GM20000 (cell line): Measurements from ENCODE around the gene NKAIN2.

ENCODE experiments used
- DNase-seq: peaks from one replicate; pipeline ENCODE4 v3.0.0; 2012; ENCODE audit warnings: low spot score
- TF ChIP-seq, protein P1 (sequence below): IDR thresholded peaks from 2 replicates; pipeline ENCODE4 v1.5.1; 2012; ENCODE audit warnings: mild to moderate bottlenecking, control low read depth; ENCODE audit errors: extremely low read depth, missing control alignments

NKAIN2 gene

DNA sequence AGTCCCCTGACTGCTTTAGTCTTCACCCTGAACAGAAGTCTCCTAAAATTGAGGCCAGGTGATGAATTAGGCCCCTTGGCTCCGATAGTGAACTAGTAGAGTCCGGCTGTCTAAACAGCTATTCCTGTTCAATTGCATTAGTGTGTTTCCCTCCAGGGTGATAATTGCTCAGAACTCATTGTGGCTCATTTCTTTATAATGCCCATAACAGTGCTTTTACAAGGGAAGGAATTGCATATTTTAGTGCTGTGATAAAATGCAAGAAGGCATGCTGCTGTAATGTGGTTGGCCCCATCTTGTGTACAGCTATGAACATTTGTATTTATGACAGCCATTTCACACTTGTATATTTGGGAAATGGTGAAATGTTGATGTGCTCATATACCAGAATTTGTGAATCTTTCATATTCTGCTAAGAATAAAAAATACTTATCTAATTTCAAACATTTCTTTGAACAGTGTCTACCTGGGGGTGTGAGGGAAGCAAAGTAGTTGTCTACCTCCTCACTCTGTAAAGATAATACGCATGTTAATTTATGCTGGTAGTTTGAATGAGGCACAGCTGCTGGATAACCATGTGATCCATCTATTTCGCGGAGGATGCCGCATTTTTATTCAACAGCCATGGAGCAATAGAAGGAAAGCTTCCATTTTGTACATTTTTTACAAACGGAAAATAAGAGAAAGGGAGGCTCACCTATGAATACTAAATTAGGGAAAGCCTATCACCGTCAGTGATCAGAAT is 451.4 kb downstream of the NKAIN2 start:
- TF ChIP-seq, protein P1, sequence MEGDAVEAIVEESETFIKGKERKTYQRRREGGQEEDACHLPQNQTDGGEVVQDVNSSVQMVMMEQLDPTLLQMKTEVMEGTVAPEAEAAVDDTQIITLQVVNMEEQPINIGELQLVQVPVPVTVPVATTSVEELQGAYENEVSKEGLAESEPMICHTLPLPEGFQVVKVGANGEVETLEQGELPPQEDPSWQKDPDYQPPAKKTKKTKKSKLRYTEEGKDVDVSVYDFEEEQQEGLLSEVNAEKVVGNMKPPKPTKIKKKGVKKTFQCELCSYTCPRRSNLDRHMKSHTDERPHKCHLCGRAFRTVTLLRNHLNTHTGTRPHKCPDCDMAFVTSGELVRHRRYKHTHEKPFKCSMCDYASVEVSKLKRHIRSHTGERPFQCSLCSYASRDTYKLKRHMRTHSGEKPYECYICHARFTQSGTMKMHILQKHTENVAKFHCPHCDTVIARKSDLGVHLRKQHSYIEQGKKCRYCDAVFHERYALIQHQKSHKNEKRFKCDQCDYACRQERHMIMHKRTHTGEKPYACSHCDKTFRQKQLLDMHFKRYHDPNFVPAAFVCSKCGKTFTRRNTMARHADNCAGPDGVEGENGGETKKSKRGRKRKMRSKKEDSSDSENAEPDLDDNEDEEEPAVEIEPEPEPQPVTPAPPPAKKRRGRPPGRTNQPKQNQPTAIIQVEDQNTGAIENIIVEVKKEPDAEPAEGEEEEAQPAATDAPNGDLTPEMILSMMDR = no peak
- DNase-seq = no peak

DNA sequence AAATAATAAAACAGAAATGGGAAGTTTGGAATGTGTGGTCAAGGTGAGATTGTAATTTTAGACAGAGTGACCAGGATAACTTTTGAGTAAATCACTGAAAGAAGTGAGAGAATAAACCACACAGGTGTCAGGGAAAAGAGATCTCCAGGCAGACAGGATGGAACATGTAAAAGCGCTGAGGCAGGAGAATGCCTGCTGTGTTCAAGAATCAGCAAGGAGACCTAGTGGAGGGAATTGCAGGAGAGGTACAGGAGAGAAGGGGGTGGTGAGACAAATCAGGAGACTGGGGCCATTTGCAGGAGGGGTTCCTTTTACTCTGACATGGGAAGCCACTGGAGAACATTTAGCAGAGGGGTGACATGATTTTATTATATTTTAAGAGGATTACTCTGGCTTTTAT is 456.7 kb downstream of the NKAIN2 start:
- no peak for DNase-seq
- TF ChIP-seq, protein P1 = no peak

DNA sequence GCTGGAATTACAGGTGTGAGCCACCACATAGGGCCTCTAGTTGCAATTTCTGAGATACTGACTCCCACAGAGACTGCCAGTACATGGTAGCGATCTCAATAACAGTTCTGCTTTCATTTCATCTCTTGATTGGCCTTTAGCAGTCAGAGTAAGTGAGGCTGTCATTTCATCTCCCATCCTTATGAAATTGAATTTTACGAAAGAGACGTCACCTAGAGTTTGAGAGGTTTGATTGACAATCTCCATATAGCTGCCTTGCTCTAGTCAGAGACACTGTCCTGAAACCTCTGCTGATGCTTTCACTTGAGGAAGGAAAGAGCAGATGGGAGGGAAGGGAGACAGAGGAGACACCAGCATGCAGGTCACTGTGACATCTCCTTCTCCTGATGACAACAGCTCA is 466.1 kb downstream of the NKAIN2 start:
- TF ChIP-seq, protein P1 = no peak

DNA sequence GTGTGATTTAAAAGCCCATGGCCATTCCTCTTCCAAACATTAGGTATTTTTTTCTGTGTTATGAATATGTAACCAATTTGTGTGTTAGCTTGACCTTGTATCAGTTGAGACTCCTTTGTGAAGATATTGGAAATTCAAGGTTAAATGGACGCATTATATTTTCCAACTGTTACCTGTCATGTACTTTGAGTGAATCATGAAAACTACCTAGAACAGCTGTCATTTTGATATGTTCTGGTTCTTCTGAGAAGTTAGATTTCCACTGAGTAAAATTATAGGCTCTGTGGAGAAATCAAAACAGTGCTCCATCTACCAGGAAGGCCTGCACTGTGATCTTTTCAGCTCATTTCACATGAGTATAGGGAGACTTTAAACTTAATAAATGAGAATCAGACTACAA is 470.0 kb downstream of the NKAIN2 start:
- no peak for DNase-seq
- TF ChIP-seq, protein P1 = no peak

More for the DNA sequence above, 466.1 kb downstream of the NKAIN2 start:
- DNase-seq = no peak

DNA sequence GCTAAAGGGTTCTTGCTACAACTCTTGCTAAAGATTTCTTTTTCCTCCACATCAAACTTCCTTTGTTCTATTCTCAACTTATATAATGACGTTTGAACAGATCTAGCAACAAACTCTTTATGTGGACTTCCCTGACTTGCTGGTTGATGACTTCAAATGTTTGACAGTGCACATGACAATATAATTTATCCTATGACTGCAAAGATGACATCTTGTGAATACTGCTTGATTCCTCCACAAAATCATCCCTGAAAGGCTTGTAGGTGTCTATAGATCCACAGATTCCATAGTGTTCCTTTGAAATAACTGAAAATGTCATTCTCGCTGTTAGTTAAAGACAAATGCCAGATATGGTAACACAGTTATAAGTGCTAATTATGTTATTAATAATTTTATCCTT is 478.9 kb downstream of the NKAIN2 start:
- DNase-seq = no peak
- TF ChIP-seq, protein P1 = no peak

DNA sequence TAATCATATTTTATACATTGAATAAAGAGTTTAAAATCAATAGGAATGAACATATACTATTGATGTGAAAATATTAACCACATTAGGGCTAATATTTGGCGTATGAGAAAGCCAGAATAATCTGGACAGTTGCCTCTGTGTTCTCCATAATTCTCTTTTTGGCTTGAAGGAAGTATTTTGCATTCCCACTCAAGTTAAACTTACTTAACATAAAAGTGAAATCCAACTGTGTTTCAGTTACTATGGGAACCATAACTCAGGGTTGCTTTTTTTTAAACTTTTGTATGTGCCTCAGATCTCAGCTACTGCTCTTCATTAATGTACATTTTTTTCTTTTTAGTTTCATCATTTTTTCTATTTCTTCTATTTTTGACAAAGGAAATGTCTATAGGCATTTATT is 479.8 kb downstream of the NKAIN2 start:
- DNase-seq = no peak
- TF ChIP-seq, protein P1 = no peak

DNA sequence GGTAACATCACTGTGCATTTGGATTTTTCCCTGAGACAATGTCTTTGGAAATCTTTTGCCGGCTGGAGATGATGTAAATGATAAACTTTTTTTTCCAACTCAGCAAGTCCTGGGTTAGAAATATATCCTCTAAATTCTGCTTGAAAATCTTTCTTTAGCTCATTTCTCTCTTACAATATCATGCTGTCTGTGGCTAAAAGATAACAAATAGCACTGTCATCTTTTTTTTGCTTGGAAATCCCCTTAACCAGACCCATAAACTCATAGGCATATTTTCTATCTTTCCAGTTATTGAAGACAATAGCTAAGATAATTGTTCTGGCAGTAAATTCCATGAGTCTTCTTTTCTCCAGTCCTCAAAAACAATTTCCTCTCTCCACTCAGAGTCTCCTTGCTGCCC is 481.5 kb downstream of the NKAIN2 start:
- no peak for DNase-seq
- TF ChIP-seq, protein P1 = no peak
